ENCODE measurements around the gene PLCB3.
"Not testable (repeated sequence)": the region's sequence is repeated elsewhere in the genome, so short reads cannot be mapped to it uniquely, and the experiment has no call there.

Gene PLCB3

GRCh38 chr11:64245401-64245796 lies 5.9 kb upstream of the PLCB3 start:
- TF ChIP-seq CTCF (IDR thresholded peaks at IDR 0.05; ENCODE audit: low read depth, low read length) = no peak
- DNase-seq (ENCODE audit: low read depth, low spot score) = peak; percentile 33
- in situ Hi-C loops (cut with HindIII; ENCODE audit: low sequenced_read_pairs) = no loop called here
- H3K4me3 ChIP-seq (ENCODE audit: low read depth, low read length) = peak overlapping the region; percentile 67

GRCh38 chr11:64245797-64246620 lies 5.3 kb upstream of the PLCB3 start:
- peak; percentile 82 for DNase-seq (ENCODE audit: low read depth, low spot score)
- in situ Hi-C loops (cut with HindIII; ENCODE audit: low sequenced_read_pairs) = no loop called here
- TF ChIP-seq CTCF (IDR thresholded peaks at IDR 0.05; ENCODE audit: low read depth, low read length) = no peak
- peak overlapping the region; percentile 67 for H3K4me3 ChIP-seq (ENCODE audit: low read depth, low read length)

GRCh38 chr11:64246621-64246870 lies 4.8 kb upstream of the PLCB3 start:
- DNase-seq (ENCODE audit: low read depth, low spot score); in situ Hi-C loops (cut with HindIII; ENCODE audit: low sequenced_read_pairs): not testable (repeated sequence)
- peak overlapping the region; percentile 67 for H3K4me3 ChIP-seq (ENCODE audit: low read depth, low read length)

- in situ Hi-C loops (cut with HindIII; ENCODE audit: low sequenced_read_pairs) = no loop called here
- H3K4me3 ChIP-seq (ENCODE audit: low read depth, low read length) = peak within 1 kb of the TSS; percentile 67
- no peak for TF ChIP-seq CTCF (IDR thresholded peaks at IDR 0.05; ENCODE audit: low read depth, low read length)
- peak; percentile 92 for DNase-seq (ENCODE audit: low read depth, low spot score)
Measured at GRCh38 chr11:64246871-64247728, 4.2 kb upstream of the PLCB3 start, which contains the start of gene PPP1R14B. Gene PPP1R14B (minus strand): TSS chr11:64246943. CDS start chr11:64246673, 270 bp downstream.

GRCh38 chr11:64247729-64248531 lies 3.4 kb upstream of the PLCB3 start:
- in situ Hi-C loops (cut with HindIII; ENCODE audit: low sequenced_read_pairs) = no loop called here
- peak overlapping the region; percentile 31 for H3K4me3 ChIP-seq (ENCODE audit: low read depth, low read length)
- no peak for DNase-seq (ENCODE audit: low read depth, low spot score)
- TF ChIP-seq CTCF (IDR thresholded peaks at IDR 0.05; ENCODE audit: low read depth, low read length) = no peak

- no peak overlapping the region for H3K4me3 ChIP-seq (ENCODE audit: low read depth, low read length)
- no peak for TF ChIP-seq CTCF (IDR thresholded peaks at IDR 0.05; ENCODE audit: low read depth, low read length)
- DNase-seq (ENCODE audit: low read depth, low spot score) = no peak
- in situ Hi-C loops (cut with HindIII; ENCODE audit: low sequenced_read_pairs) = no loop called here
Measured at GRCh38 chr11:64248578-64248977, 2.8 kb upstream of the PLCB3 start.
